Right renal pelvis (tissue), 4 donors: ENCODE results near the gene DHRS1. TPM values are rescaled to one million over a fixed set of nuclear protein-coding genes. Genes with fewer than 3 reads are reported as not detected.
"Not testable (repeated sequence)": the region's sequence is repeated elsewhere in the genome, so short reads cannot be mapped to it uniquely, and the experiment has no call there.

Experiments
- DNase-seq, 4 donors: peaks; one replicate each; pipeline ENCODE4 v3.0.0-alpha.2; 2013; ENCODE audit warnings: low read depth in 4 of 4, low spot score in 3 of 4, missing footprints in 1 of 4
- polyA plus RNA-seq, 4 donors: library from polyadenylated mRNA; unstranded; fragments of 120-200 nt; gene quantifications; one replicate each; pipeline ENCODE4 v1.2.1, GENCODE V29; 2013; ENCODE audit not compliant: insufficient read length in 4 of 4

Gene DHRS1
- polyA plus RNA-seq, 4 donors: 44.6 to 56.9 (median 46.2) TPM

GRCh38 chr14:24329073-24329663 lies 29.6 kb upstream of the DHRS1 start:
- no peak for DNase-seq

DNA sequence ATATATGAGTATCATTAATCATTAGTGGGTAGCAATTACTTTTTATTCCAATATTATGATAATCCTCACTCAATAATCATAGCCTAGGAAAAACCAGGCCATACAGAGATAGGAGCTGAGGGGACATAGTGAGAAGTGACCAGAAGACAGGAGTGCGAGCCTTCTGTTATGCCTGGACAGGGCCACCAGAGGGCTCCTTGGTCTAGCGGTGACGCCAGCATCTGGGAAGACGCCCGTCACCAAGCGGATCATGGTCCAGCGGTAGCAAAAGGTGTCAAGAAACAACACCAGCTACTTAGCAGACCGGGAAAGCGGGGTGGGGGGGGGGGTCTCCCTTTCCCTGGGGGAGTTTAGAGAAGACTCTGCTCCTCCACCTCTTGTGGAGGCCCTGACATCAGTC lies 28.3 kb upstream of the DHRS1 start:
- not testable (repeated sequence) for DNase-seq

DNA sequence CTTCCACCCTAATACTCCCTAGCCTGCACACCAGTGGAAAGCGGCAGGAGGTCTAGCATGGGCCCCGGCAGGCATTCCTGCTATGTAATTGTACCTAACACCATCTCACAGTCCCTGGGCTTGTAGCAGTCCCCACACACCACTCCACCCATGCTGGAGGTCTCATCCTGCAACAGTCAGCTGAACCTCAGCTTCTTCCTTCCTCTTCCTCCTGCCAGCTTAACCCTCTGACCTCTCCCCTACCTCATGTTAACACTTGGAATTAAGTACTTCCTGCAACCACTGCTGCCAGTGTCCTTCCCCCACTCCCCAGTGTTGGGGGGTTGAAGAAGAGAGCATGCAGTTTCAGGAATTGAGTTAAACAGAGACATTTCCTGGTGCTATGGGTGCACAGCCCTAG lies 27.7 kb upstream of the DHRS1 start:
- no peak for DNase-seq

DNA sequence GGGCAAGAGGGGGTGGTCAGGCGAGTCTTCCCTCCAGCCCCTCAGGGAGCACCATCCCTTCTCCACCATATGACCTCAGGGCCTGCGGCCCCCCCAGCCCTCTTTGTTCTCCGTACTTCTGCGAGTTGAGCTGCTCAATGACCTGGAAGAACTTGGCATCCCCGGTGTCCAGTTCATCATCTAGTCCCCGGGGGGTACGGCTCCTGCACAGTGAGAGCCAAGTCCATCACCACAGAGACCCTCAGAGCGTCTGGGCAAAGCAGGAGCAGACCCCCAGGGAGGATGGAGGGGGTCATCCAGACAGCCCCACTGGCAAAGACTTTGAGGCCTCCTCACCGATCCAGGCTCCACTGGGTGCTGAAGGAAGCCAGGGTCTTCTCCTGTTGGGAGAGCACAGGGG lies 26.4 kb upstream of the DHRS1 start:
- no peak for DNase-seq

- DNase-seq: no peak
These were observed 25.5 kb upstream of the DHRS1 start for GRCh38 chr14:24325041-24325530.

- no peak for DNase-seq
These were observed 24.4 kb upstream of the DHRS1 start for GRCh38 chr14:24324024-24324423.

DNA sequence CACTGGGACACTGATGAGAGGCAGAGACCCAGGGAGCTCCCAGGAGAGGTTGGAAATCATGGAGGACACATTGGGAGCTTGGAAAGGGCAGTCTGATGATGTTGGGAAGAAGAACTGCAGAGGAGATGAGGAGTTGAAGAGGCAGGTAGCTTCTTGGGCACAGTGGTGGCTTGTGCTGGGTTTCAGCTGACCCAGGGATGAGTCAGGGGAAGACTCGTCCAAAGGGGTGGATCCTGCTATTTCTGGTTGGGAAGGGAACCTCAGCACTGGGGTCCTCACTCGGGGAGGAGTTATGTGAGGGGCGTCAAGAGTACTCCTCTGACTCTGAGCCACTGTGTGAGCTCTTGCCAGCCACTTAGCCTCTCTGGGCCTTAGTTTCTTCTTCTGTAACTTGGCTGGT lies 23.8 kb upstream of the DHRS1 start:
- DNase-seq: no peak

GRCh38 chr14:24322672-24323071 lies 23.1 kb upstream of the DHRS1 start:
- DNase-seq: no peak

DNA sequence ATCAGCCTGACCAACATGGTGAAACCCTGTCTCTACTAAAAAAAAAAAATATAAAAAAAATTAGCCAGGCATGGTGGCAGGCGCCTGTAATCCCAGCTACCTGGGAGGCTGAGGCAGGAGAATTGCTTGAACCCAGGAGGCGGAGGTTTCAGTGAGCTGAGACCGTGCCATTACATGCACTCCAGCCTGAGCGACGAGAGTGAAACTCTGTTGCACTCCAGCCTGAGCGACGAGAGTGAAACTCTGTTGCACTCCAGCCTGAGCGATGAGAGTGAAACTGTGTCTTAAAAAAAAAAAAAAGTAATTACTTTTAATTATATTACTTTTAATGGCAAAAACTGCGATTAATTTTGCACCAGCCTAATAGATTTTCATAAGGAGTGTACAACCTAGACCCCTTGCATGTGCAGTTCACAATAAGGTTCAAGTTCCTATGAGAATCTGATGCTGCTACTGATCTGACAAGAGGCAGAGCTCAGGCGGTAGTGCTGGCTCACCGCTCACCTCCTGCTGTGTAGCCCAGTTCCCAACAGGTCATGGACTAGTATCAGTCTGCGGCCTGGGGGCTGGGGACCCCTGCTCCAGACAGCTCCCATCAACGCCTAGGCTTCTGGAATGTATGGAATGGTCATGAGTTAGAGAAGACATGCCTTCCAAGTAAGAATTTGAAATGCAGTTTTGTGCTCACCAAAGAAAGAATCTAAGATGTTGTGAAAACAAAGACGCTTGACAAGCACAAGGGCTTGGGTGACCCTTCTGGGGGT lies 21.8 kb upstream of the DHRS1 start:
- no peak for DNase-seq

- DNase-seq: no peak
These were observed 17.8 kb upstream of the DHRS1 start for GRCh38 chr14:24317141-24317928.

GRCh38 chr14:24316597-24316950 lies 17.0 kb upstream of the DHRS1 start:
- DNase-seq: no peak

- DNase-seq: no peak
These were observed 16.4 kb upstream of the DHRS1 start for GRCh38 chr14:24315807-24316596.

GRCh38 chr14:24315243-24315806 lies 15.7 kb upstream of the DHRS1 start:
- no peak for DNase-seq

GRCh38 chr14:24314377-24315193 lies 15.0 kb upstream of the DHRS1 start:
- DNase-seq: no peak

DNA sequence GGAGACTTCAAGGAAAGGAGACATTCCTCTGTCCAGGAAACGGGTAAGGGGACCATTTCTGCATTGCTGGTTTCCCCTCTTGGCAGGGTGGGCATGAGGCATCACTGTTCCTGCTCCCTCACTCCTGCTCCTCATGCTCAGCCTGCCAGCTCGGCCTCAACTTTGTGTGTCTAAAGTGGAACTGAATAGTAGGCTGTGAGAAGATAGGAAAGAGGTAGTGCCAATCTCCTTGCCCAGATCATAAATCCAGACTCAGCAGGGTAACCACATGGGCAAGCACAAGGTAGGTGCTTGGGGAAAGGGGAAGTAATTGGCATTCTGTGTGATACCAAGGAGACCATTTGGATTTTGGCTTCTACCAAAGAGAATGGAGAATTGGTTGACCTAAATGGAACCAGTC lies 14.3 kb upstream of the DHRS1 start:
- no peak for DNase-seq

- DNase-seq: no peak
These were observed 13.3 kb upstream of the DHRS1 start for GRCh38 chr14:24312736-24313507.

DNA sequence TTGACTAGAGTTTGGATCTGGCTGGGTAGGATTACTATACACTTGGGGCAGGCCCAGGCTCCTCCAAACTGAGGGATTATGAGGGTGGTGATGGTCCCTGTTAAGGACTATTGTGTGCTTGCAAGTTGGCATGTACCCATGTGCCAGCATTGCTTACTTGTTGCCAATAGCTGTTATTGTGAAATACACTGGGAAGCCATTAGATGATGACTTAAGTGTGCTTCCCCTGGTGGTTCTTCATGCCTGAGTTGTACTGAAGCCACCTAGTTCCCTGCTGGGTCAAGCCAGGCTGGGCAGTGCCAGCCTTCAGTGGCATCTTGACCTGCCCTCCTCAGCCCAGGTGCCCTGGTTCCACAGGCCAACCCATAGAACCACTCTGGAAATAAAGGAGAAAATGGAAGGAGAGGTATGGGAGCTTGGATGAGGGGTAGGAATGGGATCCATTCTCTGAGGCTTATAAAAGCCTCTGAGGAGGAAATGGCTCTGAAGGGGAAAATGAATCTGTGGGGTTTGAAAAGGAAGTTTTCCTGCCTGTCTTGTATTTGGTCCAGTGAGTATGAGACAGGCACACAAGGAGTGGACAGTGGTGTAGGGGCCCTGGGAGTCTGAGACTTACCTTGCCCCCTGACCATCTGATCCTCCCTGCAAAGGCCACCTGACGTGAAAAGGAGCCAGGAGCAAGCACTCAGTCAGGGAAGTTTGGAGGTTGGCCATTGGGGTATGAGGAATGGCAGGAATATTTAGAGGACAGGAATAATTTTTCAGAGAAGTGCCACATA lies 12.4 kb upstream of the DHRS1 start:
- no peak for DNase-seq
